Glutamatergic neuron (in vitro differentiated cells): ENCODE data around the gene WSCD1. TPM values are rescaled to one million over a fixed set of nuclear protein-coding genes. Genes with fewer than 3 reads are reported as not detected.

Experiments
- DNase-seq: peaks from one replicate; pipeline ENCODE4 v3.0.0; 2022
- H3K27ac Mint-ChIP-seq: one replicate; pipeline ENCODE4 v1.8.0; 2020; ENCODE audit warnings: mild to moderate bottlenecking, mixed read lengths, inconsistent platforms; ENCODE audit not compliant: unreplicated experiment
- H3K27me3 Mint-ChIP-seq: one replicate; pipeline ENCODE4 v1.8.0; 2020; ENCODE audit warnings: mild to moderate bottlenecking, moderate library complexity, mixed read lengths, inconsistent platforms; ENCODE audit not compliant: unreplicated experiment
- H3K36me3 Mint-ChIP-seq: one replicate; pipeline ENCODE4 v1.8.0; 2020; ENCODE audit warnings: mild to moderate bottlenecking, mixed read lengths, inconsistent platforms; ENCODE audit not compliant: unreplicated experiment
- H3K4me1 Mint-ChIP-seq: one replicate; pipeline ENCODE4 v1.8.0; 2020; ENCODE audit warnings: mild to moderate bottlenecking, low read depth, mixed read lengths, inconsistent platforms; ENCODE audit not compliant: unreplicated experiment
- H3K4me3 Mint-ChIP-seq: one replicate; pipeline ENCODE4 v1.8.0; 2020; ENCODE audit warnings: mild to moderate bottlenecking, mixed read lengths, inconsistent platforms; ENCODE audit not compliant: unreplicated experiment
- H3K9me3 Mint-ChIP-seq: one replicate; pipeline ENCODE4 v1.8.0; 2020; ENCODE audit warnings: mild to moderate bottlenecking, moderate library complexity, mixed read lengths, inconsistent platforms; ENCODE audit not compliant: unreplicated experiment
- CTCF ChIP-seq: fragments of 200-600 bp; sonication (generic); IDR thresholded peaks from one replicate; pipeline ENCODE4 v1.5.0; 2021; ENCODE audit not compliant: partially characterized antibody, unreplicated experiment
- total RNA-seq: library from RNA; stranded (reverse); fragmentation: NEBNext Ultra II Directional; extraction: Animal tissue kit (Norgen Biotek cat#: 25700); gene quantifications from one replicate; pipeline ENCODE4 v1.2.1, GENCODE V29; 2021; ENCODE audit not compliant: unreplicated experiment

Gene WSCD1
- total RNA-seq, 1 donor from 2014 or later = 35.6 TPM

- peaks cover 11% of the 10 kb centered on the region for H3K36me3 Mint-ChIP-seq
- H3K9me3 Mint-ChIP-seq = peaks cover 4% of the 10 kb centered on the region
- no peak overlapping the region for H3K4me3 Mint-ChIP-seq
- no peak overlapping the region for H3K27ac Mint-ChIP-seq
- H3K27me3 Mint-ChIP-seq = no peaks in the 10 kb centered on the region
- H3K4me1 Mint-ChIP-seq = no peaks in the 10 kb centered on the region
- TF ChIP-seq CTCF = no peak
- DNase-seq = no peak
Measured at GRCh38 chr17:6147042-6147441, 76.9 kb downstream of the WSCD1 start.

- H3K27me3 Mint-ChIP-seq = peaks cover 2% of the 10 kb centered on the region
- peak overlapping the region; percentile 92 for H3K27ac Mint-ChIP-seq
- DNase-seq = peak; percentile 32
- TF ChIP-seq CTCF = no peak
- H3K4me3 Mint-ChIP-seq = no peak overlapping the region
- H3K9me3 Mint-ChIP-seq = peaks cover 8% of the 10 kb centered on the region
- H3K4me1 Mint-ChIP-seq = peaks cover 6% of the 10 kb centered on the region
- peaks cover 11% of the 10 kb centered on the region for H3K36me3 Mint-ChIP-seq
Measured at GRCh38 chr17:6153375-6153774, 83.2 kb downstream of the WSCD1 start.

- Mint-ChIP-seq H3K27ac (no peak overlapping the region), H3K36me3 (no peaks in the 10 kb centered on the region), H3K4me3 (no peak overlapping the region), H3K4me1 (peaks cover 19% of the 10 kb centered on the region), H3K9me3 (peaks cover 4% of the 10 kb centered on the region), H3K27me3 (peaks cover 6% of the 10 kb centered on the region)
- no peak for DNase-seq
- TF ChIP-seq CTCF = no peak
Measured at GRCh38 chr17:6157716-6158115, 87.5 kb downstream of the WSCD1 start.

- H3K4me1 Mint-ChIP-seq = peaks cover 20% of the 10 kb centered on the region
- TF ChIP-seq CTCF = no peak
- no peak overlapping the region for H3K4me3 Mint-ChIP-seq
- H3K27ac Mint-ChIP-seq = no peak overlapping the region
- peaks cover 6% of the 10 kb centered on the region for H3K27me3 Mint-ChIP-seq
- H3K9me3 Mint-ChIP-seq = no peaks in the 10 kb centered on the region
- no peak for DNase-seq
- no peaks in the 10 kb centered on the region for H3K36me3 Mint-ChIP-seq
Measured at GRCh38 chr17:6159541-6160231, 89.5 kb downstream of the WSCD1 start.

- H3K27ac Mint-ChIP-seq = no peak overlapping the region
- no peak overlapping the region for H3K4me3 Mint-ChIP-seq
- peaks cover 6% of the 10 kb centered on the region for H3K27me3 Mint-ChIP-seq
- DNase-seq = no peak
- TF ChIP-seq CTCF = no peak
- no peaks in the 10 kb centered on the region for H3K9me3 Mint-ChIP-seq
- H3K36me3 Mint-ChIP-seq = no peaks in the 10 kb centered on the region
- H3K4me1 Mint-ChIP-seq = peaks cover 22% of the 10 kb centered on the region
Measured at GRCh38 chr17:6160232-6160555, 90.0 kb downstream of the WSCD1 start.
